Measurements from ENCODE around the gene TIMM23B.
"Not testable (repeated sequence)": the region's sequence is repeated elsewhere in the genome, so short reads cannot be mapped to it uniquely, and the experiment has no call there.

TIMM23B gene

GRCh38 chr10:49943607-49944006 is 1.8 kb downstream of the TIMM23B start:
- H3K27me3 ChIP-seq (ENCODE audit: insufficient read depth, poor library complexity, severe bottlenecking); H3K27ac ChIP-seq (replicated peaks); DNase-seq (ENCODE audit: low read depth in 1 of 2, low spot score in 1 of 2); H3K4me3 ChIP-seq (replicated peaks; ENCODE audit: insufficient read depth, low read length): not testable (repeated sequence)

DNA sequence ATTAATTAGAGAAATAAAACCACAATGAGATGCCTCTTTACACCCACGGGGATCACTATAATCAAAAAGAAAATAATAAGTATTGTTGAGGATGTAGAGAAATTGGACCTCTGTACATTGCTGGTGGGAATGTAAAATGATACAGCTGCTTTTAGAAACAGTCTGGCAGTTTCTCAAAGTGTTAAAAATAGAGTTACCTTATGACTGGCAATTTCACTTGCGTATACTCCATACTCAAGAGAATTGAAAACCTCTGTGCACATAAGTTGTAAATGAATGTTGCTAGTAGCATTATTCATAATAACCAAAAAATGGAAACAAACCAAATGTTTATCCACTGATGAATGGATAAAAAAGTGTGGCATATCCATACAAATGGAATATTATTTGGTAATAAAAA is 6.3 kb downstream of the TIMM23B start:
- H3K27ac ChIP-seq (replicated peaks); H3K27me3 ChIP-seq (ENCODE audit: insufficient read depth, poor library complexity, severe bottlenecking); DNase-seq (ENCODE audit: low read depth in 1 of 2, low spot score in 1 of 2); H3K4me3 ChIP-seq (replicated peaks; ENCODE audit: insufficient read depth, low read length): not testable (repeated sequence)

DNA sequence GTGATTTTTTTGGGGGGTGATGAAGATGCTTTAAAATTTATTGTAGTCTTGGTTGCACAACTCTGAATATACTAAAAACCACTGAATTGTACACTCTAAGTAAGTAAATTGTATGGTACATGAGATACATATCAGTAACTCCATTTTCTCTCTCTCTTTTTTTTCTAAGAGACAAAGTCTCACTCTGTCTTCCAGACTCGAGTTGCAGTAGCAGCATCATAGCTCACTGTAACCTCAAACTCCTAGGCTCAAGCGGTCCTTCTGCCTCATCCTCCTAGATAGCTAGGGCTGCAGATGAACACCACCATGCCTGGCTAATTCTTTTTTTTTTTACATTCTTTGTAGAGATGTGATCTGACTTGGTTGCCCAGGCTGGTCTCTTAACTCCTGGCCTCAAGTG is 6.9 kb downstream of the TIMM23B start:
- not testable (repeated sequence) for H3K4me3 ChIP-seq (replicated peaks; ENCODE audit: insufficient read depth, low read length); H3K27ac ChIP-seq (replicated peaks); DNase-seq (ENCODE audit: low read depth in 1 of 2, low spot score in 1 of 2); H3K27me3 ChIP-seq (ENCODE audit: insufficient read depth, poor library complexity, severe bottlenecking)

GRCh38 chr10:49952006-49952405 is 10.2 kb downstream of the TIMM23B start:
- not testable (repeated sequence) for H3K27me3 ChIP-seq (ENCODE audit: insufficient read depth, poor library complexity, severe bottlenecking); H3K4me3 ChIP-seq (replicated peaks; ENCODE audit: insufficient read depth, low read length); DNase-seq (ENCODE audit: low read depth in 1 of 2, low spot score in 1 of 2); H3K27ac ChIP-seq (replicated peaks)

DNA sequence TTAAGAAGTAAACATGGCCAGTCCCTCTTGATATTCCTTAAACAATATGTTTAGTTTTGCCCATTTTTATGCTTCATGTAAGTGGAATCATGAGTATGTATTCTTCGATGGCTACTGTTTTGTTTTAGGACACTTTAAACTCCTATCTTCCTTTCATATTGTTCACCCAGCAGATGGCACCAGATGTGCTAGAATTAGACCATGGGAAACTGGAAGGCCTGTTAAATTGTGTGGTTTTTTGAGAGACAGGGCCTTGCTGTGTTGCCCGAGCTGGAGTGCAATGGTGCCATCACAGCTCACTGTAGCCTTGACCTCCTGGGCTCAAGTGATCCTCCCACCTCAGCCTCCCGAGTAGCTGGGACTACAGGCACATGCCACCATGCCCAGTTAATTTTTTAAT is 11.3 kb downstream of the TIMM23B start:
- not testable (repeated sequence) for H3K27me3 ChIP-seq (ENCODE audit: insufficient read depth, poor library complexity, severe bottlenecking); DNase-seq (ENCODE audit: low read depth in 1 of 2, low spot score in 1 of 2); H3K4me3 ChIP-seq (replicated peaks; ENCODE audit: insufficient read depth, low read length); H3K27ac ChIP-seq (replicated peaks)

- H3K27me3 ChIP-seq (ENCODE audit: insufficient read depth, poor library complexity, severe bottlenecking); DNase-seq (ENCODE audit: low read depth in 1 of 2, low spot score in 1 of 2): not testable (repeated sequence)
Measured at GRCh38 chr10:49970331-49970857, 28.5 kb downstream of the TIMM23B start.

GRCh38 chr10:49971466-49971865 is 29.6 kb downstream of the TIMM23B start:
- H3K27ac ChIP-seq (replicated peaks); DNase-seq (ENCODE audit: low read depth in 1 of 2, low spot score in 1 of 2); H3K4me3 ChIP-seq (replicated peaks; ENCODE audit: insufficient read depth, low read length); H3K27me3 ChIP-seq (ENCODE audit: insufficient read depth, poor library complexity, severe bottlenecking): not testable (repeated sequence)

More at GRCh38 chr10:49970331-49970857, 28.5 kb downstream of the TIMM23B start:
- H3K27ac ChIP-seq (replicated peaks); H3K4me3 ChIP-seq (replicated peaks; ENCODE audit: insufficient read depth, low read length): not testable (repeated sequence)

DNA sequence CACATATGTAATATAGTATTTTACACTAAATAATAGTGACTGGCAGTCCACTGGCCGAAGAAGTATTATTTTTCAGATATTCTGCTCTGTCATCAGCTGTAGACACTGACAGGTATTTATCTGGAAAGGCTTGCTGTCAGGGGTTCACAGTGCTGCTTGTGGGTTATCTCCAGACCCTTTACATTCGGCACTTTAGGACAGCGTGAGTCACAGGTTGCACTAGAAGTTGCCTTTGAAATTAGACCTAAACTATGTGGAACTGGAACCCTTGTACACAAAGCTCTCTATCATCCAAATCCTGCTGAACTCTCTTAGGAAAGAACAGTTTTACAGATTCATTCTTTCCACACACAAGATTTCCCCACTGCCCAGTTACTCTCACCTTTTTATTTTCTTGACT is 30.2 kb downstream of the TIMM23B start:
- DNase-seq (ENCODE audit: low read depth in 1 of 2, low spot score in 1 of 2); H3K27ac ChIP-seq (replicated peaks); H3K27me3 ChIP-seq (ENCODE audit: insufficient read depth, poor library complexity, severe bottlenecking); H3K4me3 ChIP-seq (replicated peaks; ENCODE audit: insufficient read depth, low read length): not testable (repeated sequence)

- not testable (repeated sequence) for H3K27me3 ChIP-seq (ENCODE audit: insufficient read depth, poor library complexity, severe bottlenecking); H3K27ac ChIP-seq (replicated peaks); DNase-seq (ENCODE audit: low read depth in 1 of 2, low spot score in 1 of 2); H3K4me3 ChIP-seq (replicated peaks; ENCODE audit: insufficient read depth, low read length)
Measured at GRCh38 chr10:49977756-49978155, 35.9 kb downstream of the TIMM23B start.

DNA sequence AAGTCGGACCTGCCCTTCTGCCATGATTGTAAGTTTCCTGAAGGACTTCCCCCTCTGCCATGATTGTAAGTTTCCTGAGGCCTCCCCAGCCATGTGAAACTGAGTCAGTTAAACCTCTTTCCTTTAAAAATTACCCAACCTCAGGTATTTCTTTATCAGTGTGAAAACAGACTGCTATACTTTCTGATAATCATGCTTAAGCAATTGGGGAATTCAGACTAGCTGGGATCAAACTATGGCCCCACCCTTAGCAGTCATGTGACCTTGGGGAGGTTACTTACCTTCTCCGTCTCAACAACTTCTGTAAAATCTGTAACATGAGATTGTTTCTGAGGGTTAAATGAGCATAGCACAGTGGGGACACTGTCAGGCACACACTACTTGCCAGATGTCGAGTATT is 45.4 kb downstream of the TIMM23B start:
- H3K27me3 ChIP-seq (ENCODE audit: insufficient read depth, poor library complexity, severe bottlenecking); H3K27ac ChIP-seq (replicated peaks); H3K4me3 ChIP-seq (replicated peaks; ENCODE audit: insufficient read depth, low read length): not testable (repeated sequence)
- peak in 1 of 2 experiments; percentile 51 for DNase-seq (ENCODE audit: low read depth in 1 of 2, low spot score in 1 of 2)

DNA sequence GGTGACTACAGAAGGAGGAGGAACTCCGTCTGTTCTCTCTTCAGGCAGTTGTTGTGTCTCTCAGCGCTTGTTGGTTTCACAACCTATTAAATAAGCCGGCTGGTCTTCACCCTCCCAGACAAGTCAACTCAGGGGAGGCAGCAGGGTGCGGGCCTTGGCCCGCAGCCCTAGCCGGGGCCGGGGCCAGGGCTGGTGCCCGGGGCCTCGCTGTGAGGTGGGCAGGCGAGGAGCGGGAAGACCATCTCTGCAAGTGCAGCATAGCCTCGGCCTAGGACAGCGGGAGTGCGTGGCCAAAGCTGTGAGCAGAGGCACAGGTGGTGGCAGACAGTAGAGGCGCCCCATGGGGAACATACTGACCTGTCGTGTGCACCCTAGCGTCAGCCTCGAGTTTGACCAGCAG is 46.5 kb downstream of the TIMM23B start, which contains the start of gene AGAP6:
AGAP6 (plus strand) TSS at position 31 of the 400 bp plus-strand sequence; CDS start at position 341, 310 bp downstream.
- H3K27me3 ChIP-seq (ENCODE audit: insufficient read depth, poor library complexity, severe bottlenecking); H3K27ac ChIP-seq (replicated peaks); DNase-seq (ENCODE audit: low read depth in 1 of 2, low spot score in 1 of 2); H3K4me3 ChIP-seq (replicated peaks; ENCODE audit: insufficient read depth, low read length): not testable (repeated sequence)

DNA sequence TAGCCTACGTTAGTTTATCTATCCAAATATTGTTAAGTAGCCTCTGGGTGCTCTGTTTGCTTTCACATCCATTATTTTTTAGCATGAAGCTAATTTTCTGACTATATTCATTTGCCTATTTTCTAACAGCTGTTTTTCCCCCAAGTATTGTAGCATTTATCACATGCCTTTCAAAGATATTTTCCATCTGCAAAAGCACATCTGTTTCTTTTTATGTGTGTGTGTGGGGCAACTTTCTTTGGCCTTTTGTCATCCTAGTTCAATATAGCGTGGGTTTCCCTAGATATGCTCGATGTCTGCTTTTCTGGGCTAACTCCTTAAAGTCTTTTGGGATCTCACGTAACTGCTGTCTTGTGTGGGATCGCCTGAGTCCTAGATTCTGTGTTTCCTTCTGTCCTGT is 53.5 kb downstream of the TIMM23B start:
- not testable (repeated sequence) for H3K4me3 ChIP-seq (replicated peaks; ENCODE audit: insufficient read depth, low read length); H3K27ac ChIP-seq (replicated peaks); H3K27me3 ChIP-seq (ENCODE audit: insufficient read depth, poor library complexity, severe bottlenecking); DNase-seq (ENCODE audit: low read depth in 1 of 2, low spot score in 1 of 2)

GRCh38 chr10:50014024-50014423 is 72.2 kb downstream of the TIMM23B start:
- H3K4me3 ChIP-seq (replicated peaks; ENCODE audit: insufficient read depth, low read length); H3K27me3 ChIP-seq (ENCODE audit: insufficient read depth, poor library complexity, severe bottlenecking): not testable (repeated sequence)
- DNase-seq (ENCODE audit: low read depth in 1 of 2, low spot score in 1 of 2) = peak in 1 of 2 experiments; percentile 51
- H3K27ac ChIP-seq (replicated peaks) = peak overlapping the region; percentile 79

GRCh38 chr10:50015596-50016220 is 73.9 kb downstream of the TIMM23B start:
- not testable (repeated sequence) for H3K27ac ChIP-seq (replicated peaks); DNase-seq (ENCODE audit: low read depth in 1 of 2, low spot score in 1 of 2); H3K27me3 ChIP-seq (ENCODE audit: insufficient read depth, poor library complexity, severe bottlenecking); H3K4me3 ChIP-seq (replicated peaks; ENCODE audit: insufficient read depth, low read length)

DNA sequence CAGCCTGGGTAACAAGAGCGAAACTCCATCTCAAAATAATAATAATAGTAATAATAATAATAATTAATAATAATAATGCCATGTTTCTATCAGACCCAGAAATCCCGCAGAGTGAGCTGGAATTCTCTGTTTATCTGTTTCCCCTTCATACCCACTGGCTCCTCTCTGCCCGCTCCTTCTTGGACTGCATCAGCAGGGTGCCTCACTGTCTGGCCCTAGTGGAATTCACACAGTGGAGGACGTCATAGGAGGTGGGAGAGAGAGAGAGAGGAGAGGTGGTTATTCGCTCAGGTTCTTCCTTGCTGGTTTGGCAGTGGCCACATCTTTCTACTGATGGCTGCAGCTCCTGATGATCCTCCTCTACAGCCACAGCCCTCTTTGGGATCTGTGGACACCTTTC is 75.1 kb downstream of the TIMM23B start:
- DNase-seq (ENCODE audit: low read depth in 1 of 2, low spot score in 1 of 2); H3K27me3 ChIP-seq (ENCODE audit: insufficient read depth, poor library complexity, severe bottlenecking); H3K4me3 ChIP-seq (replicated peaks; ENCODE audit: insufficient read depth, low read length); H3K27ac ChIP-seq (replicated peaks): not testable (repeated sequence)

Measured in HL-60 (cell line).